PFSK-1 (cell line): ENCODE results near the gene POLR3F.

Source experiments
- FOXP2 ChIP-seq: optimal IDR thresholded peaks from 2 replicates; pipeline ENCODE3; 2011; ENCODE audit warnings: borderline replicate concordance, control low read depth, inconsistent platforms; ENCODE audit not compliant: insufficient read depth; ENCODE audit errors: extremely low read length, extremely low read depth
- POLR2AphosphoS5 ChIP-seq: IDR thresholded peaks from 2 replicates; pipeline ENCODE4 v1.6.1; 2012; ENCODE audit warnings: low read depth, mild to moderate bottlenecking, control low read depth, low read length, moderate library complexity
- SIN3A ChIP-seq: IDR thresholded peaks from 2 replicates; pipeline ENCODE4 v1.6.1; 2012; ENCODE audit warnings: mild to moderate bottlenecking, low read length, moderate library complexity, borderline replicate concordance; ENCODE audit not compliant: insufficient read depth
- TAF1 ChIP-seq: IDR thresholded peaks from 2 replicates; pipeline ENCODE4 v1.6.1; 2012; ENCODE audit warnings: low read length, control low read depth, borderline replicate concordance; ENCODE audit not compliant: insufficient read depth
- TF ChIP-seq, protein P1 (sequence below), 2 experiments: IDR thresholded peaks; 2 replicates each; pipeline versions ENCODE4 v1.6.1 to v1.8.0; 2011 to 2012; ENCODE audit warnings: low read depth in 2 of 2, low read length in 2 of 2, control low read depth in 1 of 2, inconsistent platforms in 1 of 2, mild to moderate bottlenecking in 1 of 2, moderate library complexity in 1 of 2; ENCODE audit not compliant: insufficient read depth in 1 of 2

Gene POLR3F

DNA sequence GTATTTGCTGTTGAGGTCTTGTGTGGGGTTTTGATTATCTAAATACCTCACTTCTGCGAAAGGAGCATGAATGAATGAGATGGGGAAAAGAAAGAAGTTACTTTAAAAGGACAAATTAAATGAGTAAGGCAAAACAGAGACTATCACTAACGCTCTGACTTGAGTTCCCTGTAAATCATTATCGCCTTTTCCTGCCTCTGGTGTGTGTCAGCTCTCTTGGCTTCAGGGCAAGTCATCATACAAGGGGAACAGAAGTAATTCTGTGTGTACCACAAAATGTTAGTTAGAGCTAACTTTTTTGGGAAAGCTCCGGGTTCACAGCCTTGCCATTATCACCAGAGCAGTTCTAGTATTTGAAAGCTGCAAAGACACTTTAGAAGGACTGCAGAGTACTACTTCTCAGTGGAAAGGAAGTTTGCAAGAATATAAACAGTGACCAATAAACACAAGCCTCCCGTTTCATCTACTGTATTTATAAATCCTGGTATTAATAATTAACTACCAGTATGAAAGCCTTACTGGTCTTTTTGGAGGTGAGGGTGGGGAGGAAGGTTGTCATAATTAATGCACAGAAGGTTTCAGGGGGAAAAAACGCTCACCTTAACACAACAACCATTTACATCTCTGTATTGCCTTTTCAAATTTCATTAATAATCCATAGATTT is 1.5 kb upstream of the POLR3F start:
- TF ChIP-seq FOXP2 (no peak), POLR2AphosphoS5 (no peak), SIN3A (no peak), TAF1 (no peak)
- TF ChIP-seq, protein P1, sequence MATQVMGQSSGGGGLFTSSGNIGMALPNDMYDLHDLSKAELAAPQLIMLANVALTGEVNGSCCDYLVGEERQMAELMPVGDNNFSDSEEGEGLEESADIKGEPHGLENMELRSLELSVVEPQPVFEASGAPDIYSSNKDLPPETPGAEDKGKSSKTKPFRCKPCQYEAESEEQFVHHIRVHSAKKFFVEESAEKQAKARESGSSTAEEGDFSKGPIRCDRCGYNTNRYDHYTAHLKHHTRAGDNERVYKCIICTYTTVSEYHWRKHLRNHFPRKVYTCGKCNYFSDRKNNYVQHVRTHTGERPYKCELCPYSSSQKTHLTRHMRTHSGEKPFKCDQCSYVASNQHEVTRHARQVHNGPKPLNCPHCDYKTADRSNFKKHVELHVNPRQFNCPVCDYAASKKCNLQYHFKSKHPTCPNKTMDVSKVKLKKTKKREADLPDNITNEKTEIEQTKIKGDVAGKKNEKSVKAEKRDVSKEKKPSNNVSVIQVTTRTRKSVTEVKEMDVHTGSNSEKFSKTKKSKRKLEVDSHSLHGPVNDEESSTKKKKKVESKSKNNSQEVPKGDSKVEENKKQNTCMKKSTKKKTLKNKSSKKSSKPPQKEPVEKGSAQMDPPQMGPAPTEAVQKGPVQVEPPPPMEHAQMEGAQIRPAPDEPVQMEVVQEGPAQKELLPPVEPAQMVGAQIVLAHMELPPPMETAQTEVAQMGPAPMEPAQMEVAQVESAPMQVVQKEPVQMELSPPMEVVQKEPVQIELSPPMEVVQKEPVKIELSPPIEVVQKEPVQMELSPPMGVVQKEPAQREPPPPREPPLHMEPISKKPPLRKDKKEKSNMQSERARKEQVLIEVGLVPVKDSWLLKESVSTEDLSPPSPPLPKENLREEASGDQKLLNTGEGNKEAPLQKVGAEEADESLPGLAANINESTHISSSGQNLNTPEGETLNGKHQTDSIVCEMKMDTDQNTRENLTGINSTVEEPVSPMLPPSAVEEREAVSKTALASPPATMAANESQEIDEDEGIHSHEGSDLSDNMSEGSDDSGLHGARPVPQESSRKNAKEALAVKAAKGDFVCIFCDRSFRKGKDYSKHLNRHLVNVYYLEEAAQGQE (IDR thresholded peaks at IDR 0.05; ENCODE audit: insufficient read depth in 1 of 2, low read depth in 2 of 2, low read length in 2 of 2) = no peak

DNA sequence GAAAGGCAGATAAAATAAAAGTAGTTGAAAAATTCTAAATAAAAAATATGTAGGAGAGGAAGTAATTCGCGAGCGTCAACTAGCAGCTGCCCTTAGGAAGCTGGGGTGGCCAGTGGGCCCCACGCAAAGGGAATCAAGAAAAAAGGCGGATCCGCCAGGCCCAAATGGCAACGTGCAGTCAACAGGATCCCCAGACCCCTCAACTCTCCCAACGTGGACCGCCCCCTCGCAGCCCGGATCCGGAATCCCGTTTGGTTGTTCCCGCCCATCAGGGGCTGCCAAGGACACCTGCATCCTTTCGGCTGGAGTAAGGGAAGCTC is 656 bp upstream of the POLR3F start:
- TF ChIP-seq FOXP2 (no peak), POLR2AphosphoS5 (peak; percentile 26; the same call in 1 of the 2 replicates), SIN3A (no peak)
- TF ChIP-seq, protein P1 (IDR thresholded peaks at IDR 0.05; ENCODE audit: insufficient read depth in 1 of 2, low read depth in 2 of 2, low read length in 2 of 2) = no peak

GRCh38 chr20:18477218-18477617 is 10.0 kb downstream of the POLR3F start:
- no peak for TF ChIP-seq TAF1
- no peak for TF ChIP-seq FOXP2
- TF ChIP-seq, protein P1 (IDR thresholded peaks at IDR 0.05; ENCODE audit: insufficient read depth in 1 of 2, low read depth in 2 of 2, low read length in 2 of 2) = no peak
- TF ChIP-seq POLR2AphosphoS5 = no peak
- no peak for TF ChIP-seq SIN3A

- TF ChIP-seq POLR2AphosphoS5 = no peak
- TF ChIP-seq FOXP2 = no peak
- no peak for TF ChIP-seq SIN3A
- TF ChIP-seq, protein P1 (IDR thresholded peaks at IDR 0.05; ENCODE audit: insufficient read depth in 1 of 2, low read depth in 2 of 2, low read length in 2 of 2) = no peak
- TF ChIP-seq TAF1 = no peak
These were observed 10.6 kb downstream of the POLR3F start for GRCh38 chr20:18477821-18478220.

- TF ChIP-seq TAF1 (no peak), SIN3A (no peak), FOXP2 (no peak), POLR2AphosphoS5 (no peak)
- TF ChIP-seq, protein P1 (IDR thresholded peaks at IDR 0.05; ENCODE audit: insufficient read depth in 1 of 2, low read depth in 2 of 2, low read length in 2 of 2) = no peak
These were observed 14.4 kb downstream of the POLR3F start for GRCh38 chr20:18481596-18481995.
